ENCODE data around the gene PCCA.
"Not testable (repeated sequence)": the region's sequence is repeated elsewhere in the genome, so short reads cannot be mapped to it uniquely, and the experiment has no call there.

PCCA gene

GRCh38 chr13:100314132-100314910 is 225.4 kb downstream of the PCCA start:
- TF ChIP-seq ZC3H10 (CRISPR knock-in tag; IDR thresholded peaks at IDR 0.05) = no peak
- TF ChIP-seq TCF4 (CRISPR knock-in tag; IDR thresholded peaks at IDR 0.05; ENCODE audit: borderline replicate concordance) = peak; percentile 42; the same call in 1 of the 2 replicates
- no peak for ATAC-seq

GRCh38 chr13:100315522-100315921 is 226.6 kb downstream of the PCCA start:
- ATAC-seq = no peak
- TF ChIP-seq OSR1 (CRISPR knock-in tag; IDR thresholded peaks at IDR 0.05) (no peak), CSRNP3 (CRISPR knock-in tag; IDR thresholded peaks at IDR 0.05) (no peak), SNAI2 (CRISPR knock-in tag; IDR thresholded peaks at IDR 0.05) (no peak), ZC3H10 (CRISPR knock-in tag; IDR thresholded peaks at IDR 0.05) (no peak), ZNF70 (CRISPR knock-in tag; IDR thresholded peaks at IDR 0.05) (no peak), PPARA (CRISPR knock-in tag; IDR thresholded peaks at IDR 0.05; ENCODE audit: borderline replicate concordance) (no peak), ZFP30 (CRISPR knock-in tag; IDR thresholded peaks at IDR 0.05) (no peak), ZFP3 (CRISPR knock-in tag; IDR thresholded peaks at IDR 0.05) (no peak), CREB5 (CRISPR knock-in tag; IDR thresholded peaks at IDR 0.05; ENCODE audit: low read depth) (no peak), ISL1 (CRISPR knock-in tag; IDR thresholded peaks at IDR 0.05) (no peak), RARB (CRISPR knock-in tag; IDR thresholded peaks at IDR 0.05) (no peak), ARNTL (CRISPR knock-in tag; IDR thresholded peaks at IDR 0.05; ENCODE audit: borderline replicate concordance, low read depth) (no peak), TCF4 (CRISPR knock-in tag; IDR thresholded peaks at IDR 0.05; ENCODE audit: borderline replicate concordance) (no peak), BACH2 (CRISPR knock-in tag; IDR thresholded peaks at IDR 0.05; ENCODE audit: borderline replicate concordance) (no peak), PATZ1 (CRISPR knock-in tag; IDR thresholded peaks at IDR 0.05; ENCODE audit: borderline replicate concordance) (no peak)

GRCh38 chr13:100318473-100318872 is 229.6 kb downstream of the PCCA start:
- ATAC-seq = not testable (repeated sequence)

- TF ChIP-seq ZNF70 (CRISPR knock-in tag; IDR thresholded peaks at IDR 0.05) (no peak), BACH2 (CRISPR knock-in tag; IDR thresholded peaks at IDR 0.05; ENCODE audit: borderline replicate concordance) (no peak), ZNF8 (CRISPR knock-in tag; IDR thresholded peaks at IDR 0.05) (no peak), ZC3H10 (CRISPR knock-in tag; IDR thresholded peaks at IDR 0.05) (no peak), GLIS3 (CRISPR knock-in tag; IDR thresholded peaks at IDR 0.05) (no peak), ZFP3 (CRISPR knock-in tag; IDR thresholded peaks at IDR 0.05) (no peak), ZNF565 (CRISPR knock-in tag; conservative IDR thresholded peaks at IDR 0.05; ENCODE audit: low read depth) (no peak), CSDC2 (CRISPR knock-in tag; IDR thresholded peaks at IDR 0.05) (no peak), OSR1 (CRISPR knock-in tag; IDR thresholded peaks at IDR 0.05) (no peak), ARNTL (CRISPR knock-in tag; IDR thresholded peaks at IDR 0.05; ENCODE audit: borderline replicate concordance, low read depth) (no peak)
- no peak for ATAC-seq
Measured at GRCh38 chr13:100323937-100324336, 235.0 kb downstream of the PCCA start.

GRCh38 chr13:100330662-100331061 is 241.8 kb downstream of the PCCA start:
- ATAC-seq = no peak
- TF ChIP-seq TOX (CRISPR knock-in tag; IDR thresholded peaks at IDR 0.05; ENCODE audit: borderline replicate concordance) = no peak
- no peak for TF ChIP-seq RARB (CRISPR knock-in tag; IDR thresholded peaks at IDR 0.05)
- no peak for TF ChIP-seq CSDC2 (CRISPR knock-in tag; IDR thresholded peaks at IDR 0.05)
- TF ChIP-seq POU6F1 (CRISPR knock-in tag; IDR thresholded peaks at IDR 0.05; ENCODE audit: borderline replicate concordance, low read depth) = no peak
- TF ChIP-seq TSHZ2 (CRISPR knock-in tag; IDR thresholded peaks at IDR 0.05) = no peak
- no peak for TF ChIP-seq ZNF70 (CRISPR knock-in tag; IDR thresholded peaks at IDR 0.05)
- TF ChIP-seq SNAI2 (CRISPR knock-in tag; IDR thresholded peaks at IDR 0.05) = no peak
- no peak for TF ChIP-seq OSR1 (CRISPR knock-in tag; IDR thresholded peaks at IDR 0.05)
- TF ChIP-seq ZFP3 (CRISPR knock-in tag; IDR thresholded peaks at IDR 0.05) = no peak
- no peak for TF ChIP-seq ZNF8 (CRISPR knock-in tag; IDR thresholded peaks at IDR 0.05)
- no peak for TF ChIP-seq TCF4 (CRISPR knock-in tag; IDR thresholded peaks at IDR 0.05; ENCODE audit: borderline replicate concordance)
- no peak for TF ChIP-seq ZFP30 (CRISPR knock-in tag; IDR thresholded peaks at IDR 0.05)
- TF ChIP-seq CREB5 (CRISPR knock-in tag; IDR thresholded peaks at IDR 0.05; ENCODE audit: low read depth) = no peak
- TF ChIP-seq ZC3H10 (CRISPR knock-in tag; IDR thresholded peaks at IDR 0.05) = no peak
- no peak for TF ChIP-seq GLIS3 (CRISPR knock-in tag; IDR thresholded peaks at IDR 0.05)
- no peak for TF ChIP-seq ARNTL (CRISPR knock-in tag; IDR thresholded peaks at IDR 0.05; ENCODE audit: borderline replicate concordance, low read depth)

All from SK-N-SH treated with all-trans-retinoic acid at 6 μM for 48 hours (cell line).